ENCODE measurements around the gene RUNX2.

RUNX2 gene

DNA sequence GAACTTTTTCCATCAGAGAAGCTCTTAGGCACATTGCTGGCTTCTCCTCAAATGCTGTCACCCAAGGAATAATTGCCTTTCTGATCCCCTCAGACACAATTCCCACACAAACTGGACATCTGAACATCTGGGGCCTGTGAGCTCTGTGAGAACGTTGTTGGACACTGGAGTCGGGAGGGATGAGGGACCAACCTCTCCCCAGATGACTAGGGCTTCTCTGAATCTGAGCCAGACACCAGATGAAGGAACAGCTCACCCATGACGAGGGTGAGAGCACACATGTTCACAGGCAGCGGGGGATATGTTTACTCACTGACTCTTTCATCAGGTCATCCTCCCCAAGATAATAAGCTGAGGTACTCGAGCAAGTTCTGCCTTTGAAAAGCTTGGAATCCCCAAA is 333.5 kb downstream of the RUNX2 start:
- Histone ChIP-seq H3K4me1 (ENCODE audit: control insufficient read depth, insufficient read depth, low read length) (no peaks in the 10 kb centered on the region), H3K36me3 (ENCODE audit: control insufficient read depth in 2 of 2, insufficient read depth in 1 of 2, low read length in 2 of 2) (no peaks in the 10 kb centered on the region), H3K9me3 (ENCODE audit: control insufficient read depth, insufficient read depth, low read depth, low read length) (no peaks in the 10 kb centered on the region), H3K4me3 (ENCODE audit: low read depth, low read length) (no peak overlapping the region), H3K27ac (ENCODE audit: extremely low read depth, low read depth, low read length) (no peak overlapping the region)
- ChIA-PET CTCF (interaction anchor here (0.6 to 0.7 kb wide), 2 partner anchors 121 to 140 kb away, joined by 3 to 5 read pairs; no protein-coding TSS in a partner anchor), POLR2A (no interaction called here)
- TF ChIP-seq ZNF292 (tag by site-specific recombination; IDR thresholded peaks at IDR 0.05; ENCODE audit: borderline replicate concordance, low read depth) (no peak), ZNF560 (tag by site-specific recombination; IDR thresholded peaks at IDR 0.05; ENCODE audit: borderline replicate concordance) (no peak), ZSCAN30 (tag by site-specific recombination; IDR thresholded peaks at IDR 0.05) (no peak), ZBTB20 (tag by site-specific recombination; IDR thresholded peaks at IDR 0.05) (no peak), KLF1 (tag by site-specific recombination; IDR thresholded peaks at IDR 0.05) (no peak), ZNF510 (tag by site-specific recombination; IDR thresholded peaks at IDR 0.05; ENCODE audit: insufficient replicate concordance) (no peak), ZNF658 (tag by site-specific recombination; IDR thresholded peaks at IDR 0.05) (no peak), GFI1B (tag by site-specific recombination; IDR thresholded peaks at IDR 0.05) (no peak), SETDB1 (IDR thresholded peaks at IDR 0.05; ENCODE audit: insufficient read length, low read length) (no peak), ZNF768 (tag by site-specific recombination; IDR thresholded peaks at IDR 0.05) (no peak), ZNF426 (tag by site-specific recombination; IDR thresholded peaks at IDR 0.05) (no peak), ZNF114 (tag by site-specific recombination; IDR thresholded peaks at IDR 0.05) (no peak)
- TF ChIP-seq, protein P1, sequence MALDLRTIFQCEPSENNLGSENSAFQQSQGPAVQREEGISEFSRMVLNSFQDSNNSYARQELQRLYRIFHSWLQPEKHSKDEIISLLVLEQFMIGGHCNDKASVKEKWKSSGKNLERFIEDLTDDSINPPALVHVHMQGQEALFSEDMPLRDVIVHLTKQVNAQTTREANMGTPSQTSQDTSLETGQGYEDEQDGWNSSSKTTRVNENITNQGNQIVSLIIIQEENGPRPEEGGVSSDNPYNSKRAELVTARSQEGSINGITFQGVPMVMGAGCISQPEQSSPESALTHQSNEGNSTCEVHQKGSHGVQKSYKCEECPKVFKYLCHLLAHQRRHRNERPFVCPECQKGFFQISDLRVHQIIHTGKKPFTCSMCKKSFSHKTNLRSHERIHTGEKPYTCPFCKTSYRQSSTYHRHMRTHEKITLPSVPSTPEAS (tag by site-specific recombination; IDR thresholded peaks at IDR 0.05), result no peak
- TF ChIP-seq, protein P2, sequence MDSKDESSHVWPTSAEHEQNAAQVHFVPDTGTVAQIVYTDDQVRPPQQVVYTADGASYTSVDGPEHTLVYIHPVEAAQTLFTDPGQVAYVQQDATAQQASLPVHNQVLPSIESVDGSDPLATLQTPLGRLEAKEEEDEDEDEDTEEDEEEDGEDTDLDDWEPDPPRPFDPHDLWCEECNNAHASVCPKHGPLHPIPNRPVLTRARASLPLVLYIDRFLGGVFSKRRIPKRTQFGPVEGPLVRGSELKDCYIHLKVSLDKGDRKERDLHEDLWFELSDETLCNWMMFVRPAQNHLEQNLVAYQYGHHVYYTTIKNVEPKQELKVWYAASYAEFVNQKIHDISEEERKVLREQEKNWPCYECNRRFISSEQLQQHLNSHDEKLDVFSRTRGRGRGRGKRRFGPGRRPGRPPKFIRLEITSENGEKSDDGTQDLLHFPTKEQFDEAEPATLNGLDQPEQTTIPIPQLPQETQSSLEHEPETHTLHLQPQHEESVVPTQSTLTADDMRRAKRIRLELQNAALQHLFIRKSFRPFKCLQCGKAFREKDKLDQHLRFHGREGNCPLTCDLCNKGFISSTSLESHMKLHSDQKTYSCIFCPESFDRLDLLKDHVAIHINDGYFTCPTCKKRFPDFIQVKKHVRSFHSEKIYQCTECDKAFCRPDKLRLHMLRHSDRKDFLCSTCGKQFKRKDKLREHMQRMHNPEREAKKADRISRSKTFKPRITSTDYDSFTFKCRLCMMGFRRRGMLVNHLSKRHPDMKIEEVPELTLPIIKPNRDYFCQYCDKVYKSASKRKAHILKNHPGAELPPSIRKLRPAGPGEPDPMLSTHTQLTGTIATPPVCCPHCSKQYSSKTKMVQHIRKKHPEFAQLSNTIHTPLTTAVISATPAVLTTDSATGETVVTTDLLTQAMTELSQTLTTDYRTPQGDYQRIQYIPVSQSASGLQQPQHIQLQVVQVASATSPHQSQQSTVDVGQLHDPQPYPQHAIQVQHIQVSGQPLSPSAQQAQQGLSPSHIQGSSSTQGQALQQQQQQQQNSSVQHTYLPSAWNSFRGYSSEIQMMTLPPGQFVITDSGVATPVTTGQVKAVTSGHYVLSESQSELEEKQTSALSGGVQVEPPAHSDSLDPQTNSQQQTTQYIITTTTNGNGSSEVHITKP (tag by site-specific recombination; IDR thresholded peaks at IDR 0.05), result no peak
- TF ChIP-seq, protein P3, sequence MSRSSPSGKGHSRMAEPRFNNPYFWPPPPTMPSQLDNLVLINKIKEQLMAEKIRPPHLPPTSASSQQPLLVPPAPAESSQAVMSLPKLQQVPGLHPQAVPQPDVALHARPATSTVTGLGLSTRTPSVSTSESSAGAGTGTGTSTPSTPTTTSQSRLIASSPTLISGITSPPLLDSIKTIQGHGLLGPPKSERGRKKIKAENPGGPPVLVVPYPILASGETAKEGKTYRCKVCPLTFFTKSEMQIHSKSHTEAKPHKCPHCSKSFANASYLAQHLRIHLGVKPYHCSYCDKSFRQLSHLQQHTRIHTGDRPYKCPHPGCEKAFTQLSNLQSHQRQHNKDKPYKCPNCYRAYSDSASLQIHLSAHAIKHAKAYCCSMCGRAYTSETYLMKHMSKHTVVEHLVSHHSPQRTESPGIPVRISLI (tag by site-specific recombination; IDR thresholded peaks at IDR 0.05), result no peak
- TF ChIP-seq, protein P4, sequence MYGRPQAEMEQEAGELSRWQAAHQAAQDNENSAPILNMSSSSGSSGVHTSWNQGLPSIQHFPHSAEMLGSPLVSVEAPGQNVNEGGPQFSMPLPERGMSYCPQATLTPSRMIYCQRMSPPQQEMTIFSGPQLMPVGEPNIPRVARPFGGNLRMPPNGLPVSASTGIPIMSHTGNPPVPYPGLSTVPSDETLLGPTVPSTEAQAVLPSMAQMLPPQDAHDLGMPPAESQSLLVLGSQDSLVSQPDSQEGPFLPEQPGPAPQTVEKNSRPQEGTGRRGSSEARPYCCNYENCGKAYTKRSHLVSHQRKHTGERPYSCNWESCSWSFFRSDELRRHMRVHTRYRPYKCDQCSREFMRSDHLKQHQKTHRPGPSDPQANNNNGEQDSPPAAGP (tag by site-specific recombination; IDR thresholded peaks at IDR 0.05), result no peak

DNA sequence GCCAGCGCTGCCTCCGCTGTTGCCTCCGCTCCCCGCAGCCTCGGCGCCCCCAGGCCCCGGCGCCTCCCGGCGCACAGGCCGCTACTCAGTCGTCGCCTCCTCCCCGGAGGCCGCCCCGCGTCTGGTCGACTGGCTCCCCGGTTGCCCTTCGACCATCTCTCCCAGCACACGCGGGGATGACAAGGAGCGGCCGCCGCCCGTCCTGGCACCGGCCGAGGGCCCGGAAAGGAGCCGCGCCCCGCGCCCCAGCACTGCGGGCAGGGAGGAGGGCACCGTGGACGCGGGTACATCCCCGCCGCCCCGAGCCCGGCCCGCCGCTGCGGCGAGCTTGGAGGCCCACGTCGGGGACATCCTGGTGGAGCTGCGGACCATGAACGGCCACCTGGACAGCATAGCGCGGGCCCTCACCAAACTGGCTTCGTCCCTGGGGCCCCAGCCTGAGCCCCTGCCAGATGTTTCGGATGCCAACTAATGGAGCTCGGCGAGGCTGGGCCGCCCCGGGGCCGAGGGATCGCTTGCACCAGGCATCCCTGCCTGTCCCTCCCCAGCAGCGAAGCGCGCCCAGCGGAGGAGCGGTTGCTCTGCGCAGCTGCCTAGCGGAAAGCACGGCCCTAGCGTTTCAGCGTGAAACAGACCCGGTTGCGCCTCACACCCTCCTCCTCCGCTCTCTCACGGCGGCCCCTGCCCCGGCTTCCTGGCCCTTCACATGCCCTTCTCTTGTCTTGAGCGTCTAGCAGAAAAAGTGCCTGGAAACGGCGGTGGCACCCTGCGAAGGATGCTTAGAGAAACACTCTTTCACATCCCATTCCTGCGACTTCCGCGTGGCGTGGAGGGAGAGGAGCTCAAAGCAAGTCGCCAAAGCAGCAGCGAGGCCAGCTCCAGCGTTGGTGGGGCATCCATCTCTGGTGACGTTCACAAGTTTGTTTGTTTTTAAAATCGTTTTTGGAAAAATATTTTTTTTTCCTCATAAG is 335.4 kb downstream of the RUNX2 start:
- Histone ChIP-seq H3K9me3 (ENCODE audit: control insufficient read depth, insufficient read depth, low read depth, low read length) (no peaks in the 10 kb centered on the region), H3K27ac (ENCODE audit: extremely low read depth, low read depth, low read length) (no peak overlapping the region), H3K4me3 (ENCODE audit: low read depth, low read length) (no peak overlapping the region), H3K36me3 (ENCODE audit: control insufficient read depth in 2 of 2, insufficient read depth in 1 of 2, low read length in 2 of 2) (no peaks in the 10 kb centered on the region), H3K4me1 (ENCODE audit: control insufficient read depth, insufficient read depth, low read length) (no peaks in the 10 kb centered on the region)
- ChIA-PET CTCF (interaction anchor here (0.6 to 0.7 kb wide), 2 partner anchors 48 to 1247 kb away, joined by 3 read pairs; no protein-coding TSS in a partner anchor), POLR2A (interaction anchor here (1.2 kb wide), 1 partner anchor 41 kb away, joined by 3 read pairs; no protein-coding TSS in a partner anchor)
- TF ChIP-seq ZNF169 (tag by site-specific recombination; IDR thresholded peaks at IDR 0.05) (no peak), ZNF155 (tag by site-specific recombination; IDR thresholded peaks at IDR 0.05) (no peak), KLF9 (tag by site-specific recombination; IDR thresholded peaks at IDR 0.05; ENCODE audit: low read depth) (no peak), SCRT1 (tag by site-specific recombination; IDR thresholded peaks at IDR 0.05; ENCODE audit: borderline replicate concordance) (no peak), BCL11A (tag by site-specific recombination; IDR thresholded peaks at IDR 0.05; ENCODE audit: low read depth) (no peak)
